Fibroblast of skin of left quadriceps (primary cell): ENCODE results near the gene HAND1.

Experiments
- DNase-seq, 2 experiments: peaks; one replicate each; pipeline ENCODE4 v3.0.0-alpha.2; 2013; ENCODE audit warnings: low read depth in 2 of 2

HAND1 gene

DNA sequence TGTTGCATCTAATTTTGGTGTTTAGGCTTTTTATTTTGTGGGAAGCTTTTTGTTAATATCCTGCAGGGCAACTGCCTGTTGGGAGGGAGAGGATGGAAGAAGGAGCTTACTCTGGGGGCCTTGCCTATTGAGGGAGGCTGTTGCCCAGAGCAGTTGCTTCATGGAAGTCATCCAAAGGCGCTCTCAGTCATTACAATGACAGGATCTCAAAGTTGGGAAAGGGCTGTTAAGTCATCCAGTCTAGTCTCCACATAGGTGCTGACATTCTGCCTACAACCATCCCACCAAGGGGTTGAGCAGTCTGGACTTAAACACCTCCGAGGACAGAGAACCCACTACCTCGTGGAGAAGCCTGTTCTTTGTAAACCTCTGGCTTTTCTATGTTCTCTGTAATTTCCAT, 19.0 kb downstream of the HAND1 start:
- no peak for DNase-seq

DNA sequence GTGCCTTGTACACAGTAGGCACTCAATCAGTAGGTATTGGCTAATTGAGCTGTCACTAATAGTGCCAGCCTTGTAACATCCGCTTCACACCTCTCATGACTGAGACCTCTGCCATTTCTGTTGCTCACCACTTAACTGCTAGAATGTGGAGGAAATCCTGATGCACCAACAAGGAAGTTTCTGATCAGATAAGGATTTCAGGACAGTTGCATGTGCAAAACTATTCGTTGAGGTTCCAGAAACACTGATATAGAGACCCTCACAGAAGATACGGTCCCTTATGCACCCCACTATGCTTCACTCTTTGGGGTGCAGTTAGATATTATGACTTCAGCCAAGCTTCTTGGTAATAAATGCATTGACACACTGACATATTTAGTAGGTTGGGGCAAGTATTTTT, 21.5 kb downstream of the HAND1 start:
- DNase-seq, result no peak

DNA sequence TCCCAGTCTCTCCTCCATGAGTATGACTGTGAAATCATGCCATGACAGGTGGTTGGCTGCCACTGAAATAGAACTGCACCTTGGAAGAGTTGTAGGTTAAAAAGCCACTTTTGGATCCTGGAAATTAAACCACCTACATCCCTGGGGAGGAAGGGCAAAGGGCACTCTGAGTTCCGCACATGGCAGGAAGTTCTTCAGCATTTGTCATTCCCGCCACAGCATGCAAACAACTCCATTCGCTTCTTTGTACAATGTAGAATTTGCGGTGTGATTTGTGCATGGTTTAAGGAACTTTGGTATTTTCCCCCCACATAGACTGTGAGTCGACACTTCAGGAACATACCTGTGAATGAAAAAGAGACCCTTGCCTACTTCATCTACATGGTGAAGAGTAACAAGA, 22.4 kb downstream of the HAND1 start:
- no peak for DNase-seq

DNA sequence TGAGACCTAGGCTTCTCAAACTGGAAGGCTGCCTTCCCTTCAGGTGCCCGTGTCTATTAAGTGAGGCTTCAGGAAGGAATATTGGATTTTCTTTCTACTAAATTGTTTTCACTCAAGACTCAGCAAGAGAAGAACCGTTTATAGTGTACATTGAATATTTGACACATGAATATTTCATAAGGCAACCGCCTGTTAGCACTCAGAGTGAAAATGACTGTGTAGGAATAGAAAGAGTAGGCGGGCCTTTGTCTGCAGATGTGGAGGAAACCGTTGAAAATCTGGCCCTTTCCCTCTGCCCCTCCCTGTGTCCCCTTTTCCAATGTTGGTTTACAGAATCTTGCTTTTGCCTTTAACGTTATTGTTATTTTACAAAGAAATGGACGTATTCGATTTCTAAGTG, 26.1 kb downstream of the HAND1 start:
- no peak for DNase-seq

DNA sequence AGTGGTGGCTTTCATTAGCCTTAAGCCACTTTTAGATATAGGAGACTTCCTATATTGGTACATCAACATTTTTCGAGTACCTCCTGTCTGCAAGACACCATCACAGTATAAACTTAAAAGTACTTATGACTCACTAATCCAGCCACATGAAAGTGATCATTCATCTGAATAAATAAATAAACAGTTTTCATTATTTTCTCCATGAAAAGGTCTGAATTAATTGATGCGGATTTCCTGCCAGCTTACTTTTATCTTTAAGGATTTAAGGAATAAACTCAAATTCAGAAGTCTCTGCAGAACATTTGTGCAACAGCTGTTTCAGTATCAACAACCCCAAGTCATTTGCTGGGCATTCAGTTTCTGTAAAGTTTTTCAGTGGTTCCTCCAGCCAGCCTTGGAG, 28.2 kb downstream of the HAND1 start:
- DNase-seq, result no peak

DNA sequence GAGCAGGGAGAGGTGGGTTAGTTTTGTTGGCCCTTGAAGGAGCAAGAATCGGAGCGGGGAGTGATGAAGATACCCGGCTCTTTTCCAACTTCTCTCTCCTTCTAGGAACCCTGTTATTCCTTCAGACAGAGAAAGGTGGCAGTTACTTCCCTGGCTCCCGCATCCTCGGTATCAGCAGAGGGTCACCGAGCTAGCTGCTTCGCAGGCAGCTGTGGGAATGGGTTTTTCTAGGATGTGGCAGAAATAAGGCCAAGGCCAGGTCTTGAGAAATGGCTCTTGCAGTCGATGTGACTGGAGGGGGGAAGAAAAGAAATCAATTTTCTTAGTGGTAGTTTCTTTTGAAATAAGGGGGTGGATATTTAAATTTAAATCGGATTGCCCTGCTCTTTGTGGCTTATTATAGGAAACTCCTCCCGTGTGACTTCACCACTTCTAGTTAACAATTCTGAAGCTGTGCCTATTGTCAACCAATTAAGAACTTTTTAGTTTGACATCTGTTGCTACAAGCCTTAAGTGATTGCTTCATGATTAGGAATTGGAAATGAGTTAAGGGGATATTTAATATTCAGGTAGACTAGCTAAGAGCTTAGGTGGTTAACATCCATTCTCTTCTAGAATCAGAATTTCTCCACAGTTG, 30.8 kb downstream of the HAND1 start:
- DNase-seq, result no peak

DNA sequence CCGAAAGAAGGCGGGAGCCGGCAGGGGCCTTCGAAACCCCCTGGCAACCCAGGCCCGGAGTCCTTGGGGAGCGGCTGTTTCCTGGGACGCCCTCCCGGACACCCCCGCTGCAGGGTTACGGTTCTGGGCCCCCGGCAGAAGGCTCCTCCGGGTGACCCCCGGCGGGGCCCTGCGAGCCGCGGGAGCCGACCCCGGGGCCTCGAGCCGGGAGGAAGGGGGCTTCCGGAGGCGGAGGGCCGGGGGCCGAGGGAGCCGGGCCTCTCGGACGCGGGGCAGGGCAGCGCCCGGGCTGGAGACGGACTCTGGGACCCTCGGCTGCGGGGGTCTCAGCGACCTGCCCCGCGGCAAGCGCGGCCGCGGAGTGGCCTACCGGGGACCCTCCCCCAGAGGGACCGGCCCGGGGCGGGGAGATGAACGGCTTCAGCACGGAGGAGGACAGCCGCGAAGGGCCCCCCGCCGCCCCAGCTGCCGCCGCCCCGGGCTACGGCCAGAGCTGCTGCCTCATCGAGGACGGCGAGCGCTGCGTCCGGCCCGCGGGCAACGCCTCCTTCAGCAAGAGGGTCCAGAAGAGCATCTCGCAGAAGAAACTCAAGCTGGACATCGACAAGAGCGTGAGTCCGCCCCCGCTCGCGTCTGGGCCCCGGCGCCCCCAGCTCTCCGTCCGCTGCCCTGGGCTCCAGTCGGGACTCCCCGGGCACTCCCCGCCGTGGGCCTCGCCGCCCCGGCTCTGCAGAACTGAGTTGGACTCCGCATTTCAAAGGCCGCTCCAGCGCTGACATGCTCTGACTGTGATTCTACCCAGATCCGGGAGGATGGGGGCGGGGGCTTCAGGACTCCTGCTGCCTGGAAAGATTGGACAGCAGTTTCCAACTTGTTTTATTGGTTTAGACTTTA, 31.6 kb downstream of the HAND1 start:
- peak in 1 of 2 experiments; percentile 37 for DNase-seq

DNA sequence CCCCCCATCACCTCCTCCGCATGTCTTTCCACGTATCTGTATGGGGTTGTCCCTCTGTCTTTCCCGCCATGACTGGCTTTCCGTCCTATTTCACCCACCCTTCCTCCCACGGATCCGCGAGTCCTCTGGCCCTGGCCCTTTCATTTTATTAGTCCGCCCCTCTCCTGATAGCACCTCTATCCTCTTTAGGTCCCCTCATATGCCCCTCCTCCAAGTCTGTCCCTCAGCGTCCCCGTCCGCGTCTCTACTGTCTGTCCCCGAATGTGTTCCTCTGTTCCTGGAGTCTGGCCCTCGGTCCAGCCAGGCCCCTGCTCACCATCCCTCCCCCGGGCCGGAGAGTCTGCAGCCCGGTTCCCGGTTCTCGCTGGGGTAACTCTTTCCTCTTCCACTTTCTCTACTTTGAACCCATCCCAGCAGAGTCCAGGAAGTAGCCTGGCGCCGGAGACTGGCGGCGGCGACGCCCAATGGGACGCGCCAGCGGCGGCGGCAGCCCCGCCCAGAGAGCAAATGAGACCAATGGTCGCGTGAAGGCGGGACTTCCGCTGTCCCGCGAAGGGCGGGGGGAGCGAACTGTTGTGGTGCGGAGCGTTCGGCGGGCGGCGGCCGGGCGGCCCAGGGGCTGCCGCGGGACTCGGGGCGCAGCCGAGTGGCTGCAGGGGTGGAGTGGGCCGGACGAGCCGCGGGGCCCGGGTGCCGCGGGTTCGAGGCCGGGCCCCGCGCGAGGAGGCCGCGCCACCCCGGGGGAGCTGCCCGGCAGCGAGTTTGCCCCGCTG, 32.4 kb downstream of the HAND1 start, which contains the start of gene SAP30L:
TSS of gene SAP30L (plus strand) at position 576 of the 773 bp plus-strand sequence. CDS start 608 bp downstream, outside the sequence.
- peak; percentile 86 to 89 for DNase-seq

DNA sequence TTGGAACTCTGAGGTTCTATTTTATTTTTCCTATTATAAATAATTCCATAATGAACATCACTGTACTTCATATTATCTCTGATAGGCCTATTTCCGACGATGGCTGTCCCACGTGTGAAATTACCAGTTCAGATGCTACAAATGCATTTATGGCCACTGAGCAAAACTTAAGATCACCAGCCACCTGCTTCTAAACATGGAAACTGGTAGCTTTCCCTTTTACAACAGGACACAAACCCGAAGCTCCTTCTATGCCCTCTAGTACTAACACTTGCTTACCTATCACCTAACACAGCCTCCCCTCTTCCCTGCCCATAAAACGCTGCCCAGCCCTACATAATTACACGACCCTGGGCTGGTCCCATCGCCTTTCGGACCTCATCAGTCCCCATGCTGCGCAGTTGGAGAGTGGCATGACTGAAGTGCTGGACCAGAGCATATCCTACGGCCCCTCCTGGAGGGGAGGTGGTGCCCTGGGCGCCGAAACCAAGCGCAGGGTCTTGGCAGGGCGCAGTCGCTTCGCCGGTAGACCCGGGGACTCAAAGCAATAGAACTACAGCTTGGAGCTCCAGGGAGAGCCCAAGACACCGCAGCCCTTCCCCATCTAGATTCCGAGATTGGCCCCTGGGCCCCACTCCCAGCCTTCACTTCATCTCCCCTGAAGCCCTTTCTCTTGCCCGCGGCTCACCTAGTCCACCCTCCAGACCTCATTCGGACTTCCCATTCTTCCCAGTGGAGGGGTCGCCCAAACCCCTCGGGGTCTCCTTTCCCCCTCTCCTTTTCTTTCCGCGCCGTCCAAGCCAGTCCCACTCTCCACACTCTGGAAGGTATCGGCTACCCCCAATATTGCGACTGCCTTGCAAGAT, 33.2 kb downstream of the HAND1 start:
- DNase-seq, result no peak

DNA sequence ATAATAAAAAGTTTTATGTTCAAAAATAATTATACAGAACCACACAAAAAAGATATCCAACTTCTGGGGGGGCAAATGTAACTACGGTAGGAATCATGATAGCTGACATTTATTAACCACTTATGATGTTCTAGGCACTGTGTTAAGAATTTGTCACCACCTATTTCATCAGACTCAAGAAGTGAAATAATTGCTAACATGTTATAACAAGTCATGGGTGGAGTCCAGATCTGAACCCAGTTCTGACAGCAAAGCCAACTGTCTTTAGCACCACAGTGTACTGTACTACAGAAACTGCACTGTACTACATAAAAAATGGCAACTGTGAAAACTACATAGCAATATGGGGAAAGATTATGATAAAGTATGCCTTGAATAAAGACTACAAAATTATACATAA, 35.2 kb downstream of the HAND1 start:
- DNase-seq, result no peak

DNA sequence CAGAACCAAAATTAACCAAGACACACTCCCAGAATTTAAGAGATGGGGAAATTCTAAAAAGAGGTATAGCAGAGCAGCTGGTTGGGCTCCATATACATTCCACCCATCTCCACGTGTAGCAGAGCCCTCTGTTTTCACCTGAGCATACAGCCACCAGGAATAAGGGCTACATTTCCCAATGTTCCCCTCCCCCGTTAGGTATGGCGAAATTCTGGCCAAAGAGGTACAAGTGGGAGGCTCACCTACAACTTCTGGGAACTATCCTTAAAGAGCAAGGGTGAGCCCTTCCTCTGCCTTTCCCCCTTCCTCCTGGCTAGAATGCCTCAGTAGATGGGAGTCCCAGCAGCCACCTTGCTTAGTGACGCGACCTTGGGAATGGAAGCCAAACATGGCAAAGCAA, 37.5 kb downstream of the HAND1 start:
- DNase-seq, result no peak

DNA sequence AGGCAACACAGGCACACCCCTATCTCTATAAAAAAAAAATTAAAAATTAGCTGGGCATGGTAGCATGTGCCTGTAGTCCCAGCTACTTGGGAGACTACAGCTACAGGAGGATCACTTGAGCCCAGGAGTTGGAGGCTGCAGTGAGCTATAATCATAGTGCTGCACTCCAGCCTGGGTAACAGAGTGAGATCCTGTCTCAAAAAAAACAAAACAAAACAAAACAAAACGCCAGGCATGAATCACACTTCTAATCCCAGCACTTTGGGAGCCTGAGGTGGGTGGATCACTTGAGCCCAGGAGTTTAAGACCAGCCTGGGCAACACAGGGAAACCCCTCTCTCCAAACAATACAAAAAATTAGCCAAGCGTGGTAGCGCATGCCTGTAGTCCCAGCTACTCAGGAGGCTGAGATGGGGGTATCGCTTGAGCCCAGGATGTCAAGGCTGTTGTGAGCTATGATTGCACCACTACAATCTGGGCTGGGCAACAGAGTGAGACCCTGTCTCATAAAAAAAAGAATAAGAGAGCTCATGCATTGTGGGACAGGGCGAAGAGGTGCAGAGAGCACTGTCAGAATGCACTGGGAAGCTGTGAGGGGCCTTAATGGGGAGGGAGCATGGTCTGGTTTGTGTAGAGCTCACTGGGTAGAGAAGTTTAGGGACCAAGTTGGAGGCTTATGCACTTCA, 40.6 kb downstream of the HAND1 start:
- no peak for DNase-seq

DNA sequence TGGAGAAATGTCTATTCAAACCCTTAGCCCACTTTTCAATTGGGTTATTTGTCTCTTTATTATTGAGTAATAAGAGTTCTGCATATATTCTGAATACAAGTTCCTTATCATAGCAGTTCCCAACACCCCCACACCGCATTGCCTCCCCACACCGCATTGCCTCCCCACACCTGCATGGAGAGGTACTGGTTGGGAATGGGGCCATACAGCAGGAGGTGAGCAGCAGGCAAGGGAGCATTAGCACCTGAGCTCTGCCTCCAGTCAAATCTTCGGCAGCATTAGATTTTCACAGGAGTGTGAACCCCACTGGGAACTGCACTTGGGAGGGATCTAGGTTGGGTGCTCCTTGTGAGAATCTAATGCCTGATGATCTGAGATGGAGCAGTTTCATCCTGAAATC, 42.8 kb downstream of the HAND1 start:
- no peak for DNase-seq

DNA sequence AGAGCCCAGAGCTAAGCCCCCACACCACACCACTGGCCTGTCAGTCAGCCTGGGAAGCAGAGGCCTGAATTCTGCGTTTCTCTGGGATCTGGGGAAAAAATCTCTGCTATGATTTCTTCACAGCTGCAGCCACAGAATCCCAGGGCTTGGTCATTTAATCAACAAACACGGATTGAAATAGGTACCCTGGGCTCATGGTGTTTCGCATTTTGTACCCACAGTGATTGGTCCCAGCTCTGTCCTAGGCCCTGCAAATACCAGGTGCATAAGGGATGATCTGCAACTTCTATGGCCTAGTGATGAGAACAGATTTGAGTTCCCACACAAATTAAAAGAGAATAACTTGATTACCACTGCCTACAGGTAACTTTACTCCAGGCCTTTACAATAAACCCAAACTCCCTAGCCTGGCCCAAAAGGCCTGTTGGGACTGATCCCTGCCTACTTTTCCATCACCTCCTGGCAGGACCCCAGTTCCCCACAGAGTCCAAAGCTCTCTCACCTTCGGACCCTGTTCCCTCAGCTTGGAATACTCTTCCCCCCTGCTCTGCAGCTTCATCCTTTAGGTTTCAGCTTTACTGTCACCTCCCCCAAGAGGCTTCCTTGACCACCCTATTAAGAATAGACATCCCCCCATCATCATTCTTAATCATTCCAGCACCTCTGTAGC, 46.9 kb downstream of the HAND1 start:
- no peak for DNase-seq

DNA sequence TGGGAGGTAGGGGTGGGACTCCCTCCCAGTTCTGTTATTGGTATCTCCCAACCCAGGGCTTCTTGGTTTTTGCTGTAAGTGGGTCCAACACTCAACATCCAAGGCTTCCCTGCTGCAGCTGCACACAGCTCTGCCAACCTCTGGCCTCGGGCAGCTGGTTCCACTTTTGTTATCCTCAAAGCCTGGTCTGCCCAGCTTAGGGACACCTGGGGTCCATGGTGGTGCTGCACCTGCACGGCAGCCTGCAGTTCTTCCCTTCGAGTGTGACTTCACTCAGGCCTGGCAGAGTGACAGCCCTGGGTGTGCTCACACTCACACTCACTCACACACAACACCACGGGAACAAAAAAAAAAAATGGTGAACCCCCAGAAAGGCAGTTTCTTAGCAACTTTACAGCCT, 47.6 kb downstream of the HAND1 start:
- DNase-seq, result no peak

DNA sequence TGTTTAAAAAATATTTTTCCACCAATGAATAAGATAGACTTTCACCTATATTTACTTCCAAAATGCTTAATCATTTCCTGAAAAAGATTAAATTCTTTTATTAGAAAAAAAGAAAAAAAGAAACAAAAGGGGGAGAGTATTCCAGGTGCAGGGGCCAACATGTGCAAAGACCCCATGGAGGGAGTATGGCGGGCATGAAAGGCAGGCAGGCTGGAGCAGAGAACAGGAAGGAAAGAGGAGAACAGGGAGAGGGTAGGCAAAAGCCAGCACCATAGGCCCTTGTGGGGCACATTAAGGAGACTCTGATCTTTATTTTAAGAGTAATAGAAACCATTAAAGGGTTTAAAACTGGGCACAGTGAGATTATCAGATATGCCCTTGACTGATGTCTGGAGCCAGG, 48.7 kb downstream of the HAND1 start:
- no peak for DNase-seq

DNA sequence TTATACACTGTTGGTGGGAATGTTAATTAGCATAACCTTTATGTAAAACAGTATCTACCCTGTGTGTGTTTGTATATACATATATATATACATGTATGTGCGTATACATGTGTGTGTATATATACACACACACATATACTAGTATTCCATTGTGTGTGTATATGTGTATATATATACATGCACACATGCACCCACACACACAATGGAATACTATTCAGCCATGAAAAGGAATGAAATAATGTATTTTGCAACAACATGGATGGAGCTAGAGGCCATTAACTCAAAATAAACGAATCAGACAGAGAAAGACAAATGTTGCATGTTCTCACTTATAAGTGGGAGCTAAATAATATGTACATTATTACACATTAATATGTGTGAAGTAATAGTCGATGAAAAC, 49.8 kb downstream of the HAND1 start:
- no peak for DNase-seq
